Vagina (tissue), 2 donors: ENCODE data around the gene PDLIM1. TPM values are rescaled to one million over a fixed set of nuclear protein-coding genes. Genes with fewer than 3 reads are reported as not detected.

ENCODE experiments used
- DNase-seq, 2 donors: peaks; one replicate each; pipeline ENCODE4 v3.0.0-alpha.2; 2017; ENCODE audit errors: extremely low spot score in 2 of 2
- H3K27ac ChIP-seq: fragments of 200-600 bp; sonication (generic); one replicate; pipeline ENCODE4 v1.5.1; 2019
- H3K27me3 ChIP-seq: fragments of 200-600 bp; sonication (generic); one replicate; pipeline ENCODE4 v1.5.1; 2019
- H3K36me3 ChIP-seq, 2 donors: fragments of 200-600 bp; sonication (generic); one replicate each; pipeline ENCODE4 v1.5.1; 2017 to 2019
- H3K4me1 ChIP-seq: fragments of 200-600 bp; sonication (generic); one replicate; pipeline ENCODE4 v1.5.1; 2019
- H3K4me3 ChIP-seq, 2 donors: fragments of 200-600 bp; sonication (generic); 1 replicate in 1 of 2; 2 replicates in 1 of 2; pipeline ENCODE4 v1.5.1; 2016 to 2019
- H3K9me3 ChIP-seq: fragments of 200-600 bp; sonication (generic); one replicate; pipeline ENCODE4 v1.5.1; 2019
- POLR2A ChIP-seq, 2 donors: fragments of 450-650 bp; IDR thresholded peaks; one replicate each; pipeline ENCODE4 v1.6.1; 2017; ENCODE audit warnings: antibody characterized with exemption in 2 of 2, mild to moderate bottlenecking in 2 of 2, moderate library complexity in 2 of 2
- POLR2AphosphoS5 ChIP-seq, 2 donors: sonication (generic); formaldehyde crosslinking; IDR thresholded peaks; one replicate each; pipeline ENCODE4 v1.9.0; 2017; ENCODE audit warnings: antibody characterized with exemption in 2 of 2, mild to moderate bottlenecking in 2 of 2, low read depth in 1 of 2; ENCODE audit not compliant: insufficient read depth in 1 of 2
- intact Hi-C: fragments of 100-400 bp; cut with DNase I; formaldehyde crosslinking; loops from one replicate; pipeline ENCODE4 v1.15.1; 2023
- total RNA-seq: library from RNA; depleted of rRNA; stranded (reverse); fragments of >200 nt; gene quantifications from one replicate; pipeline ENCODE4 v1.2.3, GENCODE V29; 2016
- TF ChIP-seq, protein P1 (sequence below), 3 experiments: fragments of 450-650 bp in 2 of 3; fragments of 200-600 bp in 1 of 3; sonication (generic) in 1 of 3; IDR thresholded peaks; one replicate each; pipeline ENCODE4 v1.5.1; 2017 to 2019; ENCODE audit warnings: antibody characterized with exemption in 3 of 3, mild to moderate bottlenecking in 2 of 3, moderate library complexity in 2 of 3

The PDLIM1 gene
- total RNA-seq, 1 donor from 2014 or later = 181 TPM

DNA sequence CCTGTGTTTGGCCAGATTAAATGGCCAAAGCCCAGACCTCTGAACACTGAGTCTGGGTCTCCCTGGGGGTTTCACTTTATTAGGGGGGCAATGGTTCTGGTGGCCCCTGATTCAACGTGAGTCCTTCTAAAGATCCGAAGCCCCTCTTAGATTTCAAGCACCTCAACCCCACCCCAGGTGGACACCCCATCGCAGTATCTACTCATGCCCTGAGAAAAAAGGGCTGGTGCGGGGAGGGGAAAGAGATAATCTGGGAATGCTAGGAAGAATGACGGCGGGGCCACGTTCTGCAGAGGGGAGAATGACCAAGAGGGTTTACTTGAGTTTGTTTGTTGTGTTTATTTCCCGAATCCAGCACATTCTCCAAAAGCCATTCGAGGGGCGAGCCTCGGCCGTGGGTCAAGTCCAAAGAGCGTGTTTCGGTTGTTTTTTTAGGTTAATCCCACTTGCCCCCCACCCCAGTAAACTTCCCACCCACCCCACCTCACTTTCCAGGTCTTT lies 832 bp downstream of the PDLIM1 start:
- Histone ChIP-seq H3K36me3 (no peaks in the 10 kb centered on the region), H3K4me3 (peak overlapping the region; percentile 78 to 89), H3K4me1 (peaks cover 61% of the 10 kb centered on the region), H3K27ac (peak overlapping the region; percentile 94), H3K9me3 (no peaks in the 10 kb centered on the region), H3K27me3 (no peaks in the 10 kb centered on the region)
- DNase-seq = no peak
- intact Hi-C loops = no loop called here
- TF ChIP-seq POLR2A (IDR thresholded peaks at IDR 0.05) (no peak), POLR2AphosphoS5 (IDR thresholded peaks at IDR 0.05; ENCODE audit: insufficient read depth in 1 of 2, low read depth in 1 of 2) (no peak)
- TF ChIP-seq, protein P1, sequence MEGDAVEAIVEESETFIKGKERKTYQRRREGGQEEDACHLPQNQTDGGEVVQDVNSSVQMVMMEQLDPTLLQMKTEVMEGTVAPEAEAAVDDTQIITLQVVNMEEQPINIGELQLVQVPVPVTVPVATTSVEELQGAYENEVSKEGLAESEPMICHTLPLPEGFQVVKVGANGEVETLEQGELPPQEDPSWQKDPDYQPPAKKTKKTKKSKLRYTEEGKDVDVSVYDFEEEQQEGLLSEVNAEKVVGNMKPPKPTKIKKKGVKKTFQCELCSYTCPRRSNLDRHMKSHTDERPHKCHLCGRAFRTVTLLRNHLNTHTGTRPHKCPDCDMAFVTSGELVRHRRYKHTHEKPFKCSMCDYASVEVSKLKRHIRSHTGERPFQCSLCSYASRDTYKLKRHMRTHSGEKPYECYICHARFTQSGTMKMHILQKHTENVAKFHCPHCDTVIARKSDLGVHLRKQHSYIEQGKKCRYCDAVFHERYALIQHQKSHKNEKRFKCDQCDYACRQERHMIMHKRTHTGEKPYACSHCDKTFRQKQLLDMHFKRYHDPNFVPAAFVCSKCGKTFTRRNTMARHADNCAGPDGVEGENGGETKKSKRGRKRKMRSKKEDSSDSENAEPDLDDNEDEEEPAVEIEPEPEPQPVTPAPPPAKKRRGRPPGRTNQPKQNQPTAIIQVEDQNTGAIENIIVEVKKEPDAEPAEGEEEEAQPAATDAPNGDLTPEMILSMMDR (IDR thresholded peaks at IDR 0.05) = no peak

- intact Hi-C loops = no loop called here
- H3K4me1 ChIP-seq = peaks cover 60% of the 10 kb centered on the region
- peak overlapping the region; percentile 94 for H3K27ac ChIP-seq
- no peak for TF ChIP-seq POLR2A (IDR thresholded peaks at IDR 0.05)
- TF ChIP-seq, protein P1 (IDR thresholded peaks at IDR 0.05) = no peak
- TF ChIP-seq POLR2AphosphoS5 (IDR thresholded peaks at IDR 0.05; ENCODE audit: insufficient read depth in 1 of 2, low read depth in 1 of 2) = no peak
- H3K9me3 ChIP-seq = no peaks in the 10 kb centered on the region
- peak overlapping the region; percentile 78 to 89 for H3K4me3 ChIP-seq
- DNase-seq = peak in 1 of 2 donors; percentile 87
- H3K36me3 ChIP-seq = no peaks in the 10 kb centered on the region
- H3K27me3 ChIP-seq = no peaks in the 10 kb centered on the region
Observed at GRCh38 chr10:95289003-95289920, 1.5 kb downstream of the PDLIM1 start.

- H3K36me3 ChIP-seq = no peaks in the 10 kb centered on the region
- intact Hi-C loops = no loop called here
- no peaks in the 10 kb centered on the region for H3K9me3 ChIP-seq
- peaks cover 60% of the 10 kb centered on the region for H3K4me1 ChIP-seq
- peak overlapping the region; percentile 94 for H3K27ac ChIP-seq
- no peak for DNase-seq
- no peaks in the 10 kb centered on the region for H3K27me3 ChIP-seq
- TF ChIP-seq POLR2AphosphoS5 (IDR thresholded peaks at IDR 0.05; ENCODE audit: insufficient read depth in 1 of 2, low read depth in 1 of 2) (no peak), POLR2A (IDR thresholded peaks at IDR 0.05) (no peak)
- TF ChIP-seq, protein P1 (IDR thresholded peaks at IDR 0.05) = no peak
- peak overlapping the region in 1 of 2 donors; percentile 78 for H3K4me3 ChIP-seq
Observed at GRCh38 chr10:95288303-95288702, 2.5 kb downstream of the PDLIM1 start.

DNA sequence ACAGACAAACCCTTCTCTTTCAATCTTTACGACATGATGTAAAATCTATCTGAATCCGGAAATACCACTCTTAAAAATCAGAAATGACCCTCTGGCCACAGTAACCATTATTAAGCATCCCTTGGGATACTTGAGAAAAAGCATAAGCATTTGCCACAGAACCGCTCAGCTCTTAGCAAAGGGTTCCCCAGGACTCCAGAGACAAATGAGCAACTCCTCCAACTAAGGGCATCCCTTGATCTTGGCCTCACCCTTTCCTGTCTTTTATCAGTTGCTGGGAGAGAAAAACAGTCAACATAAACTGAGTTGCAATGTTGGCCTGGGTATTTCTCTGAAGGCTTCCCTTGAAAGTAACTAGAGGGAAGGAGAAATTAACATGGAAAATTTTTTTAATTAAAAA lies 3.5 kb downstream of the PDLIM1 start:
- no peaks in the 10 kb centered on the region for H3K9me3 ChIP-seq
- no peak for TF ChIP-seq POLR2AphosphoS5 (IDR thresholded peaks at IDR 0.05; ENCODE audit: insufficient read depth in 1 of 2, low read depth in 1 of 2)
- TF ChIP-seq, protein P1 (IDR thresholded peaks at IDR 0.05) = no peak
- TF ChIP-seq POLR2A (IDR thresholded peaks at IDR 0.05) = no peak
- H3K27me3 ChIP-seq = no peaks in the 10 kb centered on the region
- intact Hi-C loops = no loop called here
- no peak overlapping the region for H3K4me3 ChIP-seq
- peak in 1 of 2 donors; percentile 32 for DNase-seq
- peak overlapping the region; percentile 94 for H3K27ac ChIP-seq
- peaks cover 69% of the 10 kb centered on the region for H3K4me1 ChIP-seq
- H3K36me3 ChIP-seq = no peaks in the 10 kb centered on the region

GRCh38 chr10:95286707-95287106 lies 4.1 kb downstream of the PDLIM1 start:
- Histone ChIP-seq H3K27ac (peak overlapping the region; percentile 94), H3K4me1 (peaks cover 70% of the 10 kb centered on the region), H3K27me3 (no peaks in the 10 kb centered on the region), H3K9me3 (no peaks in the 10 kb centered on the region), H3K36me3 (no peaks in the 10 kb centered on the region), H3K4me3 (no peak overlapping the region)
- TF ChIP-seq, protein P1 (IDR thresholded peaks at IDR 0.05) = no peak
- TF ChIP-seq POLR2A (IDR thresholded peaks at IDR 0.05) = no peak
- no peak for TF ChIP-seq POLR2AphosphoS5 (IDR thresholded peaks at IDR 0.05; ENCODE audit: insufficient read depth in 1 of 2, low read depth in 1 of 2)
- DNase-seq = no peak
- intact Hi-C loops = no loop called here
